ENCODE measurements around the gene GARS1.

- no peak for TF ChIP-seq CTCF (IDR thresholded peaks at IDR 0.05)
- no peak for TF ChIP-seq EZH2phosphoT487 (IDR thresholded peaks at IDR 0.05)
Measured at GRCh38 chr7:30596014-30596641, 1.4 kb downstream of the GARS1 start.
